HG03060 (cell line): ENCODE results near the gene SYK.

Source experiments
- ATAC-seq: cut with Tn5 transposase; IDR thresholded peaks from one replicate; pipeline ENCODE4 v1.9.1; 2021; ENCODE audit warnings: low read depth, moderate number of reproducible peaks; ENCODE audit not compliant: unreplicated experiment

Gene SYK

DNA sequence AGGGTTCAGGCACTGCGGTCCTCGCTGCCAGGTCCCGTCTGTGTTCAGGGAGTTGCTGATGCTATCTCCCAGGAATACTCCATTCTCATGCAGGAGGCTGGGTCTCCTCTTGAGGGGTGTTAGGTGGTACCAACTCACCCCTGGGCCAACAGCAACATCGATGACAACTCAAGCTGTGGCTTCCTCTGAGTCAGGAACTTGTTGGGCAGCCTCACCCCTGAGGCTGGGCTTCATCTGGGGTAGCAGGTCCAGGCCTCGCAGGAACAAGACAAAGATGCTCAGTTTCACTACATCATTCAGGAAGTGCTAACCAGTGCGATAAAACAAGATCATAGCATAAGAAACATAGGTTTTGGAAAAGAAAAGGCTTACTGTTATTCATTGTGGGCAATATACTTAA lies 125.9 kb downstream of the SYK start:
- ATAC-seq: no peak

DNA sequence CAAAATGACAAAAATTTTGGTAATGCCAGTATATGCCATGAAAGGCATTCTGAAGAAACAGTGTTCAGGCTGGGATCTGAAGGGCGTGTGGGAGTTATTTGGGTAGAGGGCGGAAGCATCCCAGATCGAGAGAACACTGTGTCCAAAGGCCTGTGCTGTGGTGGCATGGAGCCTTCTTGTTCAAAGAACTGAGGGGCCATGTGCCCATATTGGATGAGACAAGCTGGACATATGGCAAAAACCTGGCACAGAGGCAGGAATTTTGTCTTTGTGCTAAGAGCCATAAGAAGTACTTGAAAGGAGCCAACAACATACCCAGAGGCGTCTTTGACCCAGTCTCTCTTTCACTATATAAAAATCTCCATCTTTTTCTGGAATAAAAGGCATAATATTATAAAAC lies 128.0 kb downstream of the SYK start:
- ATAC-seq: no peak

DNA sequence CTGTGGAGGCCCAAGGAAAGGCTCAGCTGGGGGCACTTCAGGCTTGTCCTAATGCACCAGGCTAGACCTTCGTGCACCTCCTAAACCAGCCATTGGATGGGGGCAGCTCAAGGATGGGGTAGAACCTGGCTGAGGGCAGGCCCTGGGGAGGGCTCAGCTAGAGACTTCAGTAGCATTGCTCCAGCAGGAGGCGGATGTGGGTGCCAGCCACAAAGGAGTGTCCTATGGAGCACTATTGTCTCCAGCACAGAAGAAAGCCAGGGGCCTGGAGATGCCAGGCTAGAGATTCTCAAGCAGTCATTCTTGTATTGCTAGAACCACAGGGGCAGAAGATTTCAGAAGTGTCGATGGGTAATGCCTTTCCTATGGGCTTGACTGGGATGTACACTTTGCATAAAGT lies 131.8 kb downstream of the SYK start:
- no peak for ATAC-seq

GRCh38 chr9:90939351-90939750 lies 137.7 kb downstream of the SYK start:
- no peak for ATAC-seq

DNA sequence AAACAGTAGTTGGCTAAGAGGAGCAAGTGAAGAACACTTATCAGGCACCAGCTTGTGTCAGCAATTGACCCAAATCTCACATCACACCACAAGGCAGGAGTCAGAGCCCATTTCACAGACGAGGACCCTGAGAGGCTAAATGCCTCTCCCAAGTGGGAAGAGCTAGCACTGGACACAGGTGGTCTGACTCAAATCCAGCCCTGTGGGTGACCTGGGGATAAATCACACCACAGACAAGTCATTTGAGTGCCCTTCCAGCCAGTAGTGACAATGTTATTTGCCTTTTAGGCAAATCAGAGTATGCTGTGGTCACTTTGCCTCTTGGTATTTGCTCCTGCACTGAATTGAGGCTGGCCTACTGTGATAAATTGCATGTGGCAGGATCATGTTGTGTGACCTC lies 138.7 kb downstream of the SYK start:
- no peak for ATAC-seq

DNA sequence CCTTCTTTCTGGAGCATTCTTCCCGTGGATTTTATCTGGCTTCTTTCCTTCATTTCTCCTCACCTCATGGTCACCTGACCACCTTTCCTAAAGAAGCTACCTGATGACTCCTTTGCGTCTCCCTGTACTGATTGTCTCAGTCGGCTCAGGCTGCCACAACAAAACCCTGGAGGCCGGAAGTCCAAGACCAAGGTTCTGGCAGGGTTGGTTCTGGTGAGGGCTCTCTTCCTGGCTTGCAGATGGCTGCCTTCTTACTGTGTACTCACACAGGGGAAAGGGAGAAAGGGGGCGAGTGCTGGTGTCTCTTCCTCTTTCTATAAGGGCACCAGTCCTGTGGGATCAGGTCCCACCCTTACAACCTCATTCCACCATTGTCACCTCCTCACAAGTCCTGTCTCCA lies 140.0 kb downstream of the SYK start:
- no peak for ATAC-seq

- ATAC-seq: no peak
Observed at GRCh38 chr9:90942555-90942954, 140.9 kb downstream of the SYK start.

- ATAC-seq: no peak
Observed at GRCh38 chr9:90943341-90943740, 141.7 kb downstream of the SYK start.

GRCh38 chr9:90945336-90945735 lies 143.7 kb downstream of the SYK start:
- no peak for ATAC-seq

- ATAC-seq: no peak
Observed at GRCh38 chr9:90946982-90947381, 145.4 kb downstream of the SYK start.
